GM12878 (cell line): Measurements from ENCODE around the gene GABRB3. TPM values are rescaled to one million over a fixed set of nuclear protein-coding genes. Genes with fewer than 3 reads are reported as not detected.

ENCODE experiments used
- ATAC-seq: fragments of 200-7000 bp; cut with Tn5 transposase; 3 replicates; pipeline ENCODE4 v1.9.1; 2020; ENCODE audit warnings: mild to moderate bottlenecking, moderate library complexity
- BruUV-seq: library from RNA; stranded (reverse); fragments of 400-500 nt; replicated peaks from 2 replicates; lab custom pipeline; 2021; lab: Mats Ljungman, UMichigan
- CTCF ChIA-PET: fragments of 300-600 bp; sonication (Branson Sonifier 250); formaldehyde crosslinking; extraction: SDS; loops from one replicate; lab custom pipeline; 2021; ENCODE audit warnings: inconsistent platforms; lab: Yijun Ruan, JAX
- POLR2A ChIA-PET: fragments of 350-600 bp; formaldehyde crosslinking; extraction: SDS; loops from one replicate; lab custom pipeline; 2021; ENCODE audit warnings: inconsistent platforms; lab: Charles Lee
- RAD21 ChIA-PET: fragments of 300-600 bp; sonication (Branson Sonifier 250); formaldehyde crosslinking; loops from one replicate; lab custom pipeline; 2023; ENCODE audit warnings: antibody characterized with exemption; ENCODE audit not compliant: unreplicated experiment; lab: Charles Lee
- SMC1A ChIA-PET: fragments of 300-600 bp; sonication (Branson Sonifier 250); formaldehyde crosslinking; loops from one replicate; lab custom pipeline; 2023; ENCODE audit not compliant: unreplicated experiment, uncharacterized antibody; lab: Charles Lee
- DNase-seq: peaks from one replicate; pipeline ENCODE4 v3.0.0-alpha.2; 2011; ENCODE audit warnings: low read depth, low spot score
- FAIRE-seq: peaks from 3 replicates; lab custom pipeline; 2011; peaks lifted over from hg19 to GRCh38; lab: Jason Lieb, UNC
- H2AFZ ChIP-seq: 2 replicates; pipeline ENCODE4 v1.6.0; 2011; ENCODE audit warnings: low read depth, low read length, control low read depth; ENCODE audit not compliant: control insufficient read depth
- H3K27ac ChIP-seq: 2 replicates; pipeline ENCODE4 v1.5.1; 2011; ENCODE audit warnings: control low read depth; ENCODE audit not compliant: control insufficient read depth, insufficient read depth
- H3K27me3 ChIP-seq, 2 experiments: replicated peaks in 1 of 2; 2 replicates each; pipeline versions ENCODE4 v1.6.0 to v1.6.1; 2011; ENCODE audit warnings: low read length in 1 of 2; ENCODE audit not compliant: control insufficient read depth in 2 of 2, insufficient read depth in 2 of 2
- H3K36me3 ChIP-seq, 2 experiments: 2 replicates each; pipeline ENCODE4 v1.5.1; 2011; ENCODE audit warnings: low read length in 1 of 2; ENCODE audit not compliant: control insufficient read depth in 2 of 2, insufficient read depth in 2 of 2
- H3K4me1 ChIP-seq: 2 replicates; pipeline ENCODE4 v1.6.1; 2011; ENCODE audit warnings: mild to moderate bottlenecking, low read length, moderate library complexity, mixed read lengths; ENCODE audit not compliant: control insufficient read depth, insufficient read depth
- H3K4me2 ChIP-seq: 2 replicates; pipeline ENCODE4 v1.6.0; 2011; ENCODE audit warnings: control low read depth; ENCODE audit not compliant: control insufficient read depth, insufficient read depth
- H3K4me3 ChIP-seq: fragments of 200-600 bp; sonication (generic); 2 replicates; pipeline ENCODE4 v1.5.1; 2016
- H3K79me2 ChIP-seq: 2 replicates; pipeline ENCODE4 v1.6.0; 2011; ENCODE audit warnings: low read length; ENCODE audit not compliant: control insufficient read depth, insufficient read depth
- H3K9ac ChIP-seq: 2 replicates; pipeline ENCODE4 v1.8.0; 2011; ENCODE audit warnings: low read length, control low read depth, mixed read lengths; ENCODE audit not compliant: control insufficient read depth, insufficient read depth
- H3K9me3 ChIP-seq: replicated peaks from 3 replicates; pipeline ENCODE4 v1.5.1; 2011; ENCODE audit warnings: mild to moderate bottlenecking, low read length; ENCODE audit not compliant: control insufficient read depth, insufficient read depth
- H4K20me1 ChIP-seq: 2 replicates; pipeline ENCODE4 v1.6.0; 2011; ENCODE audit not compliant: control insufficient read depth, insufficient read depth
- CHD4 ChIP-seq: fragments of 200-600 bp; sonication (generic); IDR thresholded peaks from 2 replicates; pipeline ENCODE4 v1.6.1; 2016; ENCODE audit warnings: mild to moderate bottlenecking
- ESRRA ChIP-seq: IDR thresholded peaks from 2 replicates; pipeline ENCODE4 v1.6.1; 2012; ENCODE audit warnings: mild to moderate bottlenecking, low read length, improper control_type of control experiment
- HCFC1 ChIP-seq: fragments of 150-350 bp; IDR thresholded peaks from 2 replicates; pipeline ENCODE4 v1.6.1; 2014; ENCODE audit warnings: low read length
- IKZF1 ChIP-seq: fragments of 450-650 bp; conservative IDR thresholded peaks from 2 replicates; pipeline ENCODE4 v1.6.1; 2017; ENCODE audit warnings: antibody characterized with exemption, mild to moderate bottlenecking
- KAT2A ChIP-seq: conservative IDR thresholded peaks from 2 replicates; pipeline ENCODE4 v1.6.1; 2011; ENCODE audit warnings: low read depth, low read length; ENCODE audit not compliant: control insufficient read depth
- MTA2 ChIP-seq: fragments of 450-650 bp; IDR thresholded peaks from 2 replicates; pipeline ENCODE4 v1.6.1; 2016; ENCODE audit warnings: low read depth, mild to moderate bottlenecking, moderate library complexity
- NR2F1 ChIP-seq: fragments of 450-650 bp; conservative IDR thresholded peaks from 2 replicates; pipeline ENCODE4 v1.6.1; 2017; ENCODE audit warnings: mild to moderate bottlenecking
- RELA ChIP-seq: fragments of 450-650 bp; IDR thresholded peaks from 2 replicates; pipeline ENCODE4 v1.8.0; 2014; ENCODE audit warnings: borderline replicate concordance; ENCODE audit not compliant: partially characterized antibody
- SMARCA5 ChIP-seq: fragments of 450-650 bp; IDR thresholded peaks from 2 replicates; pipeline ENCODE4 v1.6.1; 2017; ENCODE audit warnings: mild to moderate bottlenecking
- SMC3 ChIP-seq: IDR thresholded peaks from 2 replicates; pipeline ENCODE4 v1.6.1; 2011; ENCODE audit warnings: low read length, improper control_type of control experiment, borderline replicate concordance
- SUZ12 ChIP-seq: fragments of 200-600 bp; sonication (generic); IDR thresholded peaks from one replicate; pipeline ENCODE4 v1.6.1; 2018; ENCODE audit warnings: antibody characterized with exemption, mild to moderate bottlenecking; ENCODE audit not compliant: unreplicated experiment
- TAF1 ChIP-seq: IDR thresholded peaks from 2 replicates; pipeline ENCODE4 v1.6.1; 2011; ENCODE audit warnings: mild to moderate bottlenecking, low read depth, low read length, borderline replicate concordance
- TBL1XR1 ChIP-seq: IDR thresholded peaks from 2 replicates; pipeline ENCODE4 v1.6.1; 2012; ENCODE audit warnings: low read depth, low read length, improper control_type of control experiment
- WGBS: methylation state at CpG from one replicate; pipeline ENCODE4 v1.1.6; 2016; ENCODE audit warnings: low lambda C conversion rate; ENCODE audit not compliant: insufficient replicate concordance, insufficient coverage; ENCODE audit errors: missing lambda C conversion rate; 5-methylcytosine and 5-hydroxymethylcytosine counted together
- in situ Hi-C: fragments of 300-500 bp; cut with MboI; formaldehyde crosslinking; loops from 9 replicates; pipeline ENCODE4 v1.14.3; 2018; ENCODE audit warnings: mixed read lengths
- intact Hi-C: fragments of 100-400 bp; cut with micrococcal nuclease; formaldehyde crosslinking; loops from one replicate; pipeline ENCODE4 v1.14.2; 2022; ENCODE audit not compliant: unreplicated experiment
- polyA plus RNA-seq, 11 experiments: library from polyadenylated mRNA; depleted of rRNA in 4 of 11; unstranded in 6 of 11; stranded (reverse) in 5 of 11; fragments of >200 nt; fragmentation: Nextera tagmentation in 4 of 11; fragmentation: Illumina TruSeq in 1 of 11; extraction: Ambion mirVana in 4 of 11; extraction: Trizol in 1 of 11; gene quantifications; 1 replicate in 1 of 11; 2 replicates in 10 of 11; pipeline versions ENCODE4 v1.2.1 to v1.2.3, GENCODE V29; 2011 to 2016; ENCODE audit warnings: inconsistent platforms in 2 of 11, missing spikeins in 2 of 11, low read depth in 1 of 11
- total RNA-seq, 4 experiments: library from RNA; depleted of rRNA in 3 of 4; stranded (reverse); fragments of >200 nt in 3 of 4; fragmentation: Illumina TruSeq in 1 of 4; extraction: Trizol in 1 of 4; gene quantifications; 2 replicates each; pipeline versions ENCODE4 v1.2.1 to v1.2.3, GENCODE V29; 2013 to 2021

Gene GABRB3
- total and polyA plus RNA-seq, 10 of the 15 experiments (the other 5 are each of a cell fraction or from before 2014, with no cell fraction given), result 0.05 to 0.08 (median 0.05) TPM; not detected in 7

DNA sequence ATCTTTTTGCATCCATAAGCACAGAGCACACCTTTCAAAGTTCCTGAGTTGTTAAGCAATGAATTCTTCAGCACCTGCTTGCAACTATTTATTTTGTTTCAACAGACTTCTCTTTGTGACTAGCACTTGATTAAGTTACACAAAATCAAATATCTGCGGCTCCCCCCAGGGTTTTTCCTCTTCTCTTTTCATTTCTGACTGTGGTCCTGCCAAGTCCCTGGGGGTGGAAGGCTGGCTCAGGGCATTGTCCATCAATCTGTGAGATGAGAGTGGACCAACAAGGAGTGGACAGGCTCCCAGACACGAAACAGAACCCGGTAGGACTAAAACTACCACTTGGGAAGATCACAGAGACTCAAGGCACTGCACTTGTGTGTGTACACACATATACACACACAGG is 96.8 kb downstream of the GABRB3 start:
- H3K4me2 ChIP-seq, result no peak overlapping the region
- no peaks in the 10 kb centered on the region for H3K36me3 ChIP-seq
- no peaks in the 10 kb centered on the region for H3K27me3 ChIP-seq
- TF ChIP-seq SMARCA5 (no peak), SMC3 (no peak), RELA (no peak), SUZ12 (no peak), MTA2 (no peak), KAT2A (no peak), TBL1XR1 (no peak), CHD4 (no peak), ESRRA (no peak), TAF1 (no peak), HCFC1 (no peak), NR2F1 (no peak), IKZF1 (no peak)
- intact Hi-C loops (no loop called here), in situ Hi-C loops (no loop called here)
- DNase-seq, result no peak
- H3K4me3 ChIP-seq, result no peak overlapping the region
- no peak overlapping the region for H3K9ac ChIP-seq
- no peak overlapping the region for H3K27ac ChIP-seq
- no peaks in the 10 kb centered on the region for H3K4me1 ChIP-seq
- ChIA-PET CTCF (no interaction called here), RAD21 (no interaction called here), SMC1A (no interaction called here), POLR2A (no interaction called here)
- no TSS peak for BruUV-seq
- no peak overlapping the region for H2AFZ ChIP-seq
- no peaks in the 10 kb centered on the region; the same call in 2 of the 3 replicates for H3K9me3 ChIP-seq
- no peak for ATAC-seq
- H3K79me2 ChIP-seq, result no peaks in the 10 kb centered on the region
- H4K20me1 ChIP-seq, result no peaks in the 10 kb centered on the region
- FAIRE-seq, result no peak
- WGBS, result 0% methylated on average over 3 of the region's 3 CpGs
